Measurements from ENCODE around the gene CEP41. TPM values are rescaled to one million over a fixed set of nuclear protein-coding genes. Genes with fewer than 3 reads are reported as not detected.

The CEP41 gene
- total and polyA plus RNA-seq, 2 of the 13 experiments (the other 11 are each of a cell fraction or from before 2014, with no cell fraction given): 8.7 to 9.0 TPM

DNA sequence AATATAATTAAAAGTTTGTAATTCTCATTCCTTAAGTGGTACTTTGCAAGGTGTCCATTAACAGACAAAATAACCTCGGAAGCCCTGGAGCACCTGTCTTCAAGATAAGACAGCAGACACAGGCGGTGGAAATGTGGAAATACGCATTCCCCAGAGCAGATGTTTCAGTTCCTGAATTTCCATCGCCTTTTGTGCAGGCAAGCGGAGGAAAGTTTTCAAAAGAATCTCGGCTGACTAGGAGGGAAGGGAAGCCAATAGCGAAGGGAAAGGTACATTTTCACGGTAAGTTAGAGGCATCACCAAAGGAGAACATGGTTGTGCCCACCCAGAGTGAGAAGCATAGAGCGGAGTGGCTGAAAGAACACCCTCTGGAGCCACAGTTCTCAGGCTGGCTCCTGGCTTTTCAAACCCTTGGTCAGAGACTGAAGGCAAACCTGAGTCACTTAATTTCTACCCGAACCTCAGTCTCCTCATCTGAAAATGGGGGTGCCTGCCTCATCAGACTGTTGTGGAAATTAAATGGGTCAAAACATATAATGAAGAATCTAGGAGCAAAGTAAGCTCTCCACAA is 46.9 kb downstream of the CEP41 start:
- intact Hi-C loops (cut with micrococcal nuclease; ENCODE audit: unreplicated experiment) (no loop called here), in situ Hi-C loops (cut with HindIII; ENCODE audit: extremely low pct_ligation_motif_present, low pct_unique_long_range_greater_than_20kb) (no loop called here)
- H3K9me3 ChIP-seq (ENCODE audit: low read length): no peaks in the 10 kb centered on the region
- WGBS (ENCODE audit: low lambda C conversion rate): 72% methylated on average over 10 of the region's 10 CpGs
- CTCF ChIA-PET (ENCODE audit: low intra/inter-chr PET ratio, low total read pairs): no interaction called here
- BruUV-seq (replicated peaks): no TSS peak
- H3K9ac ChIP-seq (ENCODE audit: insufficient read depth, low read depth, low read length): no peak overlapping the region
- no peak overlapping the region for H3K4me3 ChIP-seq (replicated peaks in 1 of 3; ENCODE audit: insufficient read depth in 1 of 3, low read depth in 2 of 3, low read length in 3 of 3)
- DNase-seq (ENCODE audit: low spot score) (no peak), FAIRE-seq (no peak), ATAC-seq (no peak)
- TF ChIP-seq AGO2 (optimal IDR thresholded peaks at IDR 0.05; ENCODE audit: low read depth, low read length): no peak
- TF ChIP-seq ZNF547 (CRISPR knock-in tag; IDR thresholded peaks at IDR 0.05): no peak
- TF ChIP-seq ZNF775 (CRISPR knock-in tag; IDR thresholded peaks at IDR 0.05; ENCODE audit: borderline replicate concordance): no peak
- no peak for TF ChIP-seq MLLT10 (CRISPR knock-in tag; IDR thresholded peaks at IDR 0.05)
- TF ChIP-seq ZNF230 (CRISPR knock-in tag; IDR thresholded peaks at IDR 0.05): no peak
- TF ChIP-seq, protein P1, sequence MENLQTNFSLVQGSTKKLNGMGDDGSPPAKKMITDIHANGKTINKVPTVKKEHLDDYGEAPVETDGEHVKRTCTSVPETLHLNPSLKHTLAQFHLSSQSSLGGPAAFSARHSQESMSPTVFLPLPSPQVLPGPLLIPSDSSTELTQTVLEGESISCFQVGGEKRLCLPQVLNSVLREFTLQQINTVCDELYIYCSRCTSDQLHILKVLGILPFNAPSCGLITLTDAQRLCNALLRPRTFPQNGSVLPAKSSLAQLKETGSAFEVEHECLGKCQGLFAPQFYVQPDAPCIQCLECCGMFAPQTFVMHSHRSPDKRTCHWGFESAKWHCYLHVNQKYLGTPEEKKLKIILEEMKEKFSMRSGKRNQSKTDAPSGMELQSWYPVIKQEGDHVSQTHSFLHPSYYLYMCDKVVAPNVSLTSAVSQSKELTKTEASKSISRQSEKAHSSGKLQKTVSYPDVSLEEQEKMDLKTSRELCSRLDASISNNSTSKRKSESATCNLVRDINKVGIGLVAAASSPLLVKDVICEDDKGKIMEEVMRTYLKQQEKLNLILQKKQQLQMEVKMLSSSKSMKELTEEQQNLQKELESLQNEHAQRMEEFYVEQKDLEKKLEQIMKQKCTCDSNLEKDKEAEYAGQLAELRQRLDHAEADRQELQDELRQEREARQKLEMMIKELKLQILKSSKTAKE (CRISPR knock-in tag; IDR thresholded peaks at IDR 0.05; ENCODE audit: borderline replicate concordance): no peak
- TF ChIP-seq ZNF550 (CRISPR knock-in tag; IDR thresholded peaks at IDR 0.05; ENCODE audit: borderline replicate concordance): no peak
- TF ChIP-seq ZNF605 (CRISPR knock-in tag; IDR thresholded peaks at IDR 0.05): no peak
- H3K27me3 ChIP-seq (ENCODE audit: control insufficient read depth in 1 of 2, insufficient read depth in 2 of 2, low read length in 2 of 2): no peaks in the 10 kb centered on the region
- no peak overlapping the region for H2AFZ ChIP-seq (ENCODE audit: low read length)
- POLR2A ChIA-PET: no interaction called here
- H3K36me3 ChIP-seq (replicated peaks in 1 of 2; ENCODE audit: control insufficient read depth in 1 of 2, insufficient read depth in 2 of 2, low read length in 2 of 2): no peaks in the 10 kb centered on the region
- H3K4me1 ChIP-seq (ENCODE audit: insufficient read depth, low read length): no peaks in the 10 kb centered on the region
- no peaks in the 10 kb centered on the region for H3K79me2 ChIP-seq (ENCODE audit: insufficient read depth, low read length)
- no peak overlapping the region for H3K4me2 ChIP-seq (ENCODE audit: low read depth, low read length)
- H3K27ac ChIP-seq (ENCODE audit: extremely low read length, insufficient read depth, low read length): no peak overlapping the region
- H4K20me1 ChIP-seq (ENCODE audit: insufficient read depth, low read length): no peaks in the 10 kb centered on the region

Measured in HepG2 (cell line).